Activated CD8-positive, alpha-beta memory T cell treated with anti-CD3 and anti-CD28 coated beads for 48 hours (primary cell): ENCODE measurements around the gene MYO7B.

Source experiments
- DNase-seq, 3 experiments: peaks; one replicate each; pipeline ENCODE4 v3.0.0-alpha.2; 2020; ENCODE audit warnings: low read depth in 2 of 3, low spot score in 2 of 3

The MYO7B gene

DNA sequence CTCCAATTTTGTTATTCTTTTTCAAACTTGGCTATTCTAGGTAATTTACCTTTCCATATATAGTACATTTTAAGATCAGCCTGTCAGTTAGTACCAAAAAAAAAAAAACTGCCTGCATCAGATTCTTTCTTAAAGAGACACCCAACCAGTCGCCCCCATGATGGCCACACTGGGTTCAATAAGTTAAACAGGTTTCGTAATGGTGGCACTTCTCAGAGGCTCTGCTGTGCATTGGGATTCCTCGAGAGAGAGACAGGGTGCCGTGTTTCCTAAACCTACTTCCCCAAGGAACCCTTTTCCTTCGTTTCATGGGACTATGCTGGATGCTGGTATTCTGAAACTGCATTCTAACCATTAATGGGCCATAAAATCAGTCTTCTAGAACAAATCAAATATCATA is 37.4 kb downstream of the MYO7B start:
- DNase-seq: no peak

DNA sequence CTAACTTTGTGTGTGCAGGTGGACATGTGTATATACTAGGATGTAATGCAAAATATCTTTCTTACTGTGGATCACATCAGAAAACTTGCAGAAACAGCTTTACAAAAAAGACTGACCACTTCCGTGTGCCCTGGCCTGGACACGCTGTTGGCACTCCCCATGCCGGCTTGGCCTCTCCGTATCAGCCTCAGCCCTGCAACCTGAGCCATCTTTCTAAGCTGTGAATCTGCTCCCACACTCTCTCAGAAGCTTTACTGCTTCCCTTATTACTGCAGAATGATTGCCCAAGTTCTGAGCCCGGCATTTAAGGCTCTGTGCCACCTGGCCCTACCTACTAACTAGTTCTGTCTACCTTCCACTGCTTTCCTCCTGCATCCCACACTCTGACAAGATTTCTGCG is 37.8 kb downstream of the MYO7B start:
- DNase-seq: no peak

DNA sequence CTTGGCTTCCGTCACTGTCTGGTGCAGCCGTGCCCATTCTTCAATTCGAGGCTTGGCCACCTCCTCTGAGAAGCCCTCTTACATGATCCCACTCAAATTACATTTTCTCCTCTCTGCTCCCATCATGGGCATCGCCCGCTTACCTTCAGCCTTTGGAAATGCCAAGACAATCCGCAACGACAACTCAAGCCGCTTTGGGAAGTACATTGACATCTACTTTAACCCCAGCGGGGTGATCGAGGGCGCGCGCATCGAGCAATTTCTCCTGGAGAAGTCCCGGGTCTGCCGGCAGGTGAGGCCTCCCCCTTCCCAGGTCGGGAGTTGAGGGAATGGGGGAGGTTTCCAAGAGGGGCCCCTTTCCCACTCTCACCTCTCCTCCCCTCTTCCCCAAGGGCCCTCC is 38.3 kb downstream of the MYO7B start:
- DNase-seq: no peak

DNA sequence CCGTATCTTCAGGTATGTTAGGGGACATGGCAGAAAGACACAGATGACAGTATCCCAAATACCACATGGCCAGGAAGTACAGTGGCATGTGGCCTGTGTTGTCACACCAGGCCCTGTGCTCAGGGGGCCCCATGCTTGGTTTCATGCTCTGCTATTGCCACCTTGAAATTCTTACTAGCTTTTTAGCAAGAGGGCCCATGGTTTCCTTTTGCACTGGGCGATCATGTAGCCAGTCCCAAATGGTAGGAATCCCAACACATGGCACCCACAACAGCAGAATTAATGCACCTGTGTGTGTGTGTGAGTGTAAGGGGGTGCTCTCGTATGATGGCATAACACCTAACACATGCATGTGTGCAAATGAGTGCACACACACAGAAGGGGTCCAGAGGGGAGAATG is 39.2 kb downstream of the MYO7B start:
- DNase-seq: no peak

DNA sequence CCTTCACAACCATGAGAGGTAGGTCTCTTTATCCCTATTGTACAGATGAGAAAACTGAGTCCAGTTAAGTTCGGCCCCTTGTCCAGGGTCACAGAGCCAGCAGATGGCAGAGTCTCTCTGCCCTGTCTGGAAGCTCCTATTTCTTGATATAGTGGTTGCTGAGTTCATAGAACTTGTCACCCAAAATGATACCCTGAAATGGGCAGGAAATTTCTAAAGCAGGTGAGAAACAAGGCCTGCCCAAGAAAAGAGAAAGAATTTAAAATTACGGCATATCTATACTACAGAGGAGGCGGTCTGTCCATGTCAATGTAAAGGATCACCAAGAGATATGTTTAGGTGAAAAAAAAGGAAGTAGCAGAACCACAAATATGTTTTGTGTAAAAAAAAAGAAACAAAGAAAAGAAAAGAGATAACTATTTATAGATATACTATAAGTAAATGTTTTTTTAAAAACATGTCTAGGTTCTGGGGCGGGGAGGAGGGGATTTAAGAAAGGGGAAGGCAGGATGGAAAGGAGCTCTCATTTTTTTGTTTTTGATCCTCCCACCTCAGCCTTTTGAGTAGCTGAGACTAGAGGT is 39.8 kb downstream of the MYO7B start:
- no peak for DNase-seq

DNA sequence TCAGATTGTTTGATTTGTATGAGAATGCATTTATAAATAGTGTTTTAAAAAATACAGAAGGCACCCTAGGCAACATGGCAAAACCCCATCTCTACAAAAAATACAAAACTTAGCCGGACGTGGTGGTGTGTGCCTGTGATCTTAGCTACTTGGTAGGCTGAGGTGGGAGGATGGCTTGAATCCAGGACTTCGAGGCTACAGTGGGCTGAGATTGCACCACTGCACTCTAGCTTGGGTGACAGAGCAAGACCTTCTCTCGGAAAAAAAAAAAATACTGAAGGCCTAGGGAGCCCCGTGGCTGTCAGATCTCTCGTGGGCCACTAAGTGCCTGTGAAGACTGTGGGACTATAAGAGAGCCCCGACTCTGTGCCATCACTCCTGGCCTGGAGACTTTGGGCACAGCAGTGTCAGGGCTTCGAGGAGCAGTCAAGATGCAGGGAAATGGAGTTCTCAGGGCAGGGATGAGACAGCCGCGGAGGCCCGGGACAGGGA is 40.5 kb downstream of the MYO7B start:
- no peak for DNase-seq

DNA sequence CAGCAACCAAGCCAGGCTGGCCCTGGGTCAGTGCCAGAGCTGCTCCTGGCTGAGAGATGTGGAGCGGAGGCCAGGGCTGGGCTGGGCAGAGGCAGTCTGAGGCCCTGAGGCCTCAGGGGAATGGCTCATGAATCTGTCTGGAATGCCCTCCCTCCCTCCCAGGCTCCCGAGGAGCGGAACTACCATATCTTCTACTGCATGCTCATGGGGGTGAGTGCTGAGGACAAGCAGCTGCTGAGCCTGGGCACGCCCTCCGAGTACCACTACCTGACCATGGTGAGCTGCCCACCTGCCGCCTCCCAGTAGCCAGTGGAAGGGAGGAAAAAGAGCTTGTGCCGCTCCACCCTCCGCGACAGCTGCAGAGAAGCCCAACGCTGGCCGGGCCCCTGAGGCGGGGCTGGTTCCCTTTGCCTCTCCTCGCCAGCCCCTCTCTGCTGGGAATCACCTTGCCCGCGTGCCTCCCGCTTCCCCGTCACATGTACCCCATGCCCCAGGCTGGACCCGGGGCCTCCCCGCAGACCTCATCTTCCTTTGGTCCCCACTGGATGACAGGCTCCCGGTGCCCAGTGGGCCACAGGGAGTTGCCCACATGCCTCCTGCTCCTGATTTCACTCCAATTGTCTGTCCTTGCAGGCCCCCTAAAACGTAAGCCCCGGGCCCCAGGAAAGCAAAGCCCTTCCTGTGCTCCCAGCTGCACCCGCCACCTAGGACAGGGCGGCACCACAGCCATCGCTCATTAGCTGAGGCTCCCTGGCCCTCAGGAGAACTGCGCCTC is 41.1 kb downstream of the MYO7B start:
- no peak for DNase-seq

DNA sequence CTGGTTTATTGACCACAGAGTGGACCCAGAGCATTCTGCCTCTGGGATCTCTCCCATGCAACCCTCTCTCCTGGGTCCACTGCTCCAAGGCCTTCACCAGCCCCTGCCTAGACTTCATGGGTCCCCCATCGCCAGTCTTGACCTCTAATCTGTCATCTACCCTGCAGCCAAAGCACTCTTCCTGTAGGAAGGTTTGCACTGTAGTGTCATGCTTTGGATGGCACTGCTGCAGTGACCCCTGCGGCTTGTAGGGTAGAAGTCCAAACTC is 41.7 kb downstream of the MYO7B start:
- DNase-seq: no peak

DNA sequence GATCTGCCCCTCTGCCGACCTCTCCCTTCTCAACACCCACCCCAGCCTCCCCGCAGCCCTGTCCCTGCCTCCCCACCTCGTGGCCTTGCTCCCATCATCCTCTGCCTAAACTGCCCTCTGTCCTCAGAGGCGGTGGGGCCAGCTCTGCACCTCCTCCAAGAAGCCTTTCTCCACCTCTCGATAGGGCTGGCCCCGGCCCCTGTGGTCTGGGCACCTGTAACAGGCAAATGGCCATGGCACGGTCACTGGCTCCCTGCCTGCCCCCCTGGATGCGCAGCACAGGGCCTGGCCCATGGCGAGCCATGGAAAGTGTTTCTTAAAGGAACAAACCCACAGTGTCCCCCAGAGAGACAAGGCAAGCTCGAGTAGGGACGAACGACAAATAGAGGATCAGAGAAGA is 42.0 kb downstream of the MYO7B start:
- no peak for DNase-seq

DNA sequence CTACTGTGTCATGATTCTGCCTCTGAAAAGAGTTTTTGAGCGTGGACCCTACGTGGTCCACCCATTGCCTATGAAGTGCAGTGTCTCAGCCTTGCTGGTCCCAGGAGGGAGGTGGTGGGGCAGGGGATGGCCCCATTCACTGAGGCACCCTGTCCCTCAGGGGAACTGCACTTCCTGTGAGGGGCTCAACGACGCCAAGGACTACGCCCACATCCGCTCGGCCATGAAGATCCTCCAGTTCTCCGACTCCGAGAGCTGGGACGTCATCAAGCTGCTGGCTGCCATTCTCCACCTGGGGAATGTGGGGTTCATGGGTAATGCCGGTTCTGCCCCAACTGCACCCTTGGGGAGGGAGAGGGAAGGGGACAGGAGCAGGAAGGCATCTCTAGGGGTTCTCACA is 42.5 kb downstream of the MYO7B start:
- no peak for DNase-seq

DNA sequence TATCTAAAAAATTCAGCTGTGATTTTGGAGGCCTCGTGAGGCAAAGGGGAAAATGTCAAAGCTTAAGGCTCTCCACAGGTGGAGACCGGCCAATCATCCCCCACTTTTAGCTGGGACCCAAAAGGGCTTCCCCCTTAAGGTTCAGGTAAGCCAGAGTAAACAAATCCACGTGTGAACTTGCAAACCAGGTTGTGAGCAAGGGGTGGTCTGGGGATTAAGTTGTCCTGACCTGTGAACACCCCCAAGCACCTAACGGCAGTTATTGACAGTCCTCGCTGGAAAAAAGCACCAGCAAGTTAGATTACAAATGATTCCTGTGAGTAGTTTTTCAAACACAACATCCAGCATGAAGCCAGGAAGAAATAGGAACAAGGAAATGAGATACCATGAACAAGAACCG is 42.9 kb downstream of the MYO7B start:
- DNase-seq: no peak

DNA sequence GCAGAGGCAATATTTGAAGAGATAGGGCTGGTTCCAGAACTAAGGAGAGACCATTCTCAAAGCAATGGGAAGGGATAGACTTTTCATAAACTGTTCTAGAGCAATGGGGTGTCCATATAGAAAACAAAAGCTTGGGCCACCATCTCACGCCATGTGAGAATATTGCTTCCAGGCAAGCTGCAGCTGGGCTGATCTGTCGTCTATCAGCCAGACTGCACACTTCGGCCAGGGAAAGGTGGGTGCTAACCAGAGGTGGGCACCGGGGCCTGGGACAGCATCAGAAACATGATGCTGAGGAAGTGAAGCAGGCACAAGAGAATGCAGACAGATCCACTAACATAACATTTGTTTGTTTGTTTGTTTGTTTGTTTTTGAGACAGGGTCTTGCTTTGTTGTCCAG is 43.7 kb downstream of the MYO7B start:
- DNase-seq: no peak

DNA sequence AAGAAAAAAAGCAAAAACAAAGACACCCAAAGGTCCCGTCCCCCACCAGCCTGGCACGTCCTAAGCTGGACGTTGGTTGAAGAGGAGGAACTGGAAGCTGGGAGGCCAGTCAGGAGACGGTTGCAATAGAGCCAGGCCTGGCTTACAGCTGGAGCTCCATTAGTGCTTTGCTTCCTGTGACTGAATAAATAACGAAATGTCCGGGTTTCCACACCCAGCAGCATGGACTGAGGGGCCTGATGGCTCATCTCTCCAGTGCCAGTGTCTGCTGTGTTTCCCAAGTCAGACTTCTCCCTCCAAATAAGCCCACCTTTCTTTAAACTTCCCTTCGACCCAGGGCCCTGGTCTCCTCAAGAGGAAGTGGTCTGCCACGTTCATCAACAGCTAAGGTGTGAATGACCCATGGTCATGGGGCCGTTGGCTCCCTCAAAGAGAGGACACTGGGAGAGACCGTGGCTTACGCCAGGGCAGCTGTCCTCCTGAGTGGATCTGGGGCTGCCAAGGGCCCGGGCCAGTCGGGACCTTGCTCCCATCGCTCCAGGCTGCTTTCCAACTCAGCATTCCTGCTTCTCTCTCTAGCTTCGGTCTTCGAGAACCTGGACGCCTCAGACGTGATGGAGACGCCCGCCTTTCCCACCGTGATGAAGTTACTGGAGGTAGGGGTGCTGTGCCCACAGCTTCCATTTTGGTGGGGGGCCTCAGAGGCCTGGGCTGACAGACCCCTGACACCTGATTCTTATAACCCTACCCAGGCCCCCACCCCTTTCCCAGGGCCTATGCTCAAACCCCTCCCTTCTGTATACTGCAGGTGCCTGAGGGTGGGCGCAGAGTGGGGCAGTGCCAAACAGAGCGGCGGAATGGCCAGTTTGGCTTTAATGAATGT is 44.9 kb downstream of the MYO7B start:
- DNase-seq: no peak

DNA sequence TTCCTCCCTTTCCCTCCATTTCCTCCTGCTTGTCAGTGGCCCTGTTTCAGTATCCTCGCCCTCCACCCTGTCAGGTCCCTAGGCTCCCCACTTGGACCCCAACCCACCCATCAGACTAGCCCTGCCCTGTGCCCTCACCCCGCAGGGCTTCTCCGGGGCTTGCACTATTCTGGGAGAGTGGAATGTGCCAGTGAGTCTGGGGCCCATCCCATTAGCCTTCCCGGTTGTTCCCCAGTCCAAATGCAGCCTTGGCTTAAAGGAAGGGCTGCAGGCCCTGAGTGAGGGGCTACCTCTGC is 45.5 kb downstream of the MYO7B start:
- no peak for DNase-seq

DNA sequence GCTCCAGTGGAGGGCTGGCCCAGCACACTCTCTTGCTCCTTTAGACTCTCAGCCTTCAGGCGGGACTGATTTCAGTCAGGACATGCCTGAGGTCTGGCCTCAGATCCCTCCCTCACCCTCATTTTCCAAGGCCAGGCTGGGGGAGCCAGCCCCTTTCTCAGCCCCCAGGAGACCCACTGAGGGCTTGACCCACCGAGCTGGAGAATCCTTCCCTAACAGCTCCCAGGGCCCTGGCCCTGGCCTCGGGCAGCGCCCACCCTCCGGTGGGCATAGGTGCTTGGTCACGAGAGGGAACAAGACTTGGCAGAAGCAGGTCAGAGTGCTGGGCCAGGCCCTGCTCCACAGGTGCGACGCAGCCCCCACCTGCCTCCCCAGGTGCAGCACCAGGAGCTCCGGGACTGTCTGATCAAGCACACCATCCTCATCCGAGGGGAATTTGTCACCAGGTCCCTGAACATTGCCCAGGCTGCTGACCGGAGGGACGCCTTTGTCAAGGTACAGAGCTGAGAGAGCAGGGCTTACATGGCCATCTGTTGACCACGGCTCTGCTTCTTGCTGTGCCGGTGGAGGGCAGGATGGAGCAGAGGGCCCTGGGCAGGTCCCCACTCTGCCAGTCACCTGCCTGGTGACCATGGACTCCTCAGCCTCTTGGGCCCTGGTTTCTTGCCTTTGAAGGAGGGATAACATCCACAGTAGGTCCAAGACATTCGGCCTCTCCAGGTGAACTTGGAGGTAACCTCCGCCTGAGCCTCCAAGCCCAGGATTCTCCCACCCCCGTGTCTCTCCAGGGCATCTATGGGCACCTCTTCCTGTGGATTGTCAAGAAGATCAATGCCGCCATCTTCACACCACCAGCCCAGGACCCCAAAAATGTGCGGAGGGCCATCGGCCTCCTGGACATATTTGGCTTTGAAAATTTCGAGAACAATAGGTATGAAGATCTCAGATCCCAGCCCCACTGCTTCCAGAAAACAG is 46.3 kb downstream of the MYO7B start:
- no peak for DNase-seq

DNA sequence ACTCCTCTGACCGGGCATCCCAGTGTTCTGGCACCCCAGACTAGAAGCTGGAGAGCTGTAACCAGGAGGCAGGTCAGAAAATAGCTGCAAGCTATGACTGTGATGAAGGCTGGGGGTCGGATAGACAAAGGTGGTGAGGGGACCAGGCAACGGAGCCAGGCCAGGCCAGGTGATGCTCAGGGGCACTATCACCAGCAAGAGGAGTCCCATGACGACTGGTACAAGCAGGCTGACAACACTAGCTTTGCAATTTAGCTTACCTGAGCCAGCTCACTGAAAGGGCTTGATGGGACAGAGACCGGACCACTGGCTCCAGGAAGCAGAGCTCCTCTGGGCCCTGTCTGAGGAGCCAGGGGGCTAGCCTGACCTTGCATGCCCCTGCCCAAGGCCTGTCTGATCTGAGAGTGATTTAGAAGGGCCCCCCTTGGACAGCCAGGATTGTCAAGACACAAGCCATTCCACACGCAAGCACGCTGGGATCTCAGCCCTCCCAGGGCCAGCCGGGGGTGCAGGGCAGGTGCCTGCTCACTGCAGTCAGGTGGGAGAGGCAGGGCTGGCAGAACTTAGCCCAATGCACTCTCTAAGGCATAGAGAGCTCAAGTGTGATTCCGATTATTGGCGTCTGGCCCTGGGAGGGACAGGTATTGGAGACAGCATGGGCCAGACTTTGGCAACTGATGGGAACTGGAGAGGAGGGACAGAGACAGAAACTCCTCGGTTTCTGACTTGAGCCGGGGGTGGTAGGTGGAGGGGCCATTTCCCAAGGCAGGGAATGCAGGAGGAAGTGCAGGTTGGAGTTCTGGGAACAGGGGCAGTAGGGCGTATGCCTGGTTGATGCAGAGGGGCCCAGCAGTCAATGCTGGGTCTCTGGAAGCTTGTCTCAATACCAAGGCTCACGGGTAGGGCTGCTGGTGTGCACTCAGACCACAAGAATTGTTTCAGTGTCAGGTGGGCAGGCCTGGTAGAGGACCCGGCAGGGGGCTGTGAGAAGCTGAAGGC is 47.7 kb downstream of the MYO7B start:
- DNase-seq: no peak

DNA sequence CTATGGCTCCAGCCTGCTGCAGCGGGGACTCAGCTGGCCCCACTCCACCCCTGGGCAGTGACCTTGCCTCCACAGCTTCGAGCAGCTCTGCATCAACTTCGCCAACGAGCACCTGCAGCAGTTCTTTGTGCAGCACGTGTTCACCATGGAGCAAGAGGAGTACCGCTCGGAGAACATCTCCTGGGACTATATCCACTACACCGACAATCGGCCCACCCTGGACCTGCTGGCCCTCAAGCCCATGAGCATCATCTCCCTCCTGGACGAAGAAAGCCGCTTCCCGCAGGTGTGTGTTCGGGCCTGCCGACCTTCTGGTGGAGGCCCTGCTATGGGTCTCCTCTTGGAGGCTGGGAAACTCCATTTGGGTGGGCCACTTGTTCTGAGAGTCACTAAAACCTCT is 48.6 kb downstream of the MYO7B start:
- no peak for DNase-seq

DNA sequence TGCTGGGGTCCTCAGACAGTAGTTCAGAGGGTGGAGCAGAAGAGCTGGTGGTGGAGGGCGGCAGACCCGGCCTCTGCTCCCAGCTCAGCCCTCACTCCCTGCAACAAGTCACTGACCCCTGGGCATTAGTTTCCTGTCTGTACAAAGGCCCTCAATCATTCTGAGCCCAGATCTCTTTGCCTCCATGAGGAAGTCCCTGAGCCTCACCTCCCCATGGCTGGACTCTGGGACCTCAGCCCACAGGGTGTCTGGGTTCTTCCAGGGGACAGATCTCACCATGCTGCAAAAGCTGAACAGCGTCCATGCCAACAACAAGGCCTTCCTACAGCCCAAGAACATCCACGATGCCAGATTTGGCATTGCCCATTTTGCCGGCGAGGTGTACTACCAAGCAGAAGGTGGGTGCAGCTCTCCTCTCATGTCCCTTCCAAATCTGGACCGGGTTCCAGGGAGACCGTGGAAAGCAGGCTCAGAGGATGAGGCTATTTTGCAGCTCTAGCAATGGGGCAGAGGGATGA is 49.1 kb downstream of the MYO7B start:
- DNase-seq: no peak

DNA sequence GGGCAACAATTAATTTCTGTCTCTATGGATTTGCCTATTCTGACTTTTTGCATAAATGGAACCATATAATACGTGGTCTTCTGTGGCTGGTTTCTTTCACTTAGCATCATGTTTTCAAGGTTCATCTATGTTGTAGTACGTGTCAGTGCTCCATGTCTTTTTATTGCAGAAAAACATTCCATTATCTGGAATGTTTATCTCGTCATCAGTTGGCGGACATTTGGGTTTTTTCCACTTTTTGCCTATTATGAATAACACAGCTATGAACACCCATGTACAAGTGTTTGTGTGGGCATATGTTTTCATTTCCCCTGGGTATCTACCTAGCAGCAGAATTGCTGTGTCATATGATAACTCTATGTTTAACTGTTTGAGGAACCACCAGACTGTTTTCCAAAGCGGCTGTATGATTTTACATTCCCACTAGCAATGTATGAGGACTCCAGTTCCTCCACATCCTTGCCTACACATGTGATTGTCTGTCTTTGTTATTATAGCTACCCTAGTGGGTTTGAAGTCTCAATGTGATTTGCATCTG is 49.9 kb downstream of the MYO7B start:
- no peak for DNase-seq

DNA sequence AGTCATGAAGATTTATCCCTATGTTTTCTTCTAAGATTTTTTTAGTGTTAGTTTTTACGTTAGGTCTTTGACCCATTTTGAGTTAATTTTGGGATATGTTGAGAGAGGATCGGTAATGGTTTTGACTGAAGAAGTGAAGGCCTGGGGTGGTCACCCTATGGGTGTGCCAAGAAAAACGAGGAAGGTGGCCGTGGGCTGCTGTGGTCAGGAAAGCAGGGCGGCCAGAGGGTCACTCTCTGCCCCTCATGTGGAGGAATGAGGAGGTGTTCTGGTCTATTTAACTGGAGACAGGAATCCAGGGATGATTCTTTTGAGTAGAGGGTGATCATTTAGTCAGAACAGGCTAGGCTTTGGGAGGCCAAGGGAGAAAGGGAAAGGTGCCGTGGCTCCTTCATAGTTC is 50.7 kb downstream of the MYO7B start:
- no peak for DNase-seq
